Right atrium auricular region (tissue), 2 donors: ENCODE results near the gene PDGFA. TPM values are rescaled to one million over a fixed set of nuclear protein-coding genes. Genes with fewer than 3 reads are reported as not detected.
"Not testable (repeated sequence)": the region's sequence is repeated elsewhere in the genome, so short reads cannot be mapped to it uniquely, and the experiment has no call there.

Experiments used
- DNase-seq: peaks from one replicate; pipeline ENCODE4 v3.0.0-alpha.2; 2019; ENCODE audit warnings: low spot score
- H3K27ac ChIP-seq, 2 donors: fragments of 200-600 bp; sonication (generic); 1 replicate in 1 of 2; 2 replicates in 1 of 2; pipeline ENCODE4 v1.5.1; 2016 to 2019
- H3K27me3 ChIP-seq, 2 donors: fragments of 200-600 bp; sonication (generic); one replicate each; pipeline versions ENCODE4 v1.5.1 to v1.6.0; 2017 to 2019
- H3K36me3 ChIP-seq: fragments of 200-600 bp; sonication (generic); one replicate; pipeline ENCODE4 v1.5.1; 2016
- H3K4me1 ChIP-seq, 2 donors: fragments of 200-600 bp; sonication (generic); one replicate each; pipeline versions ENCODE4 v1.5.1 to v1.6.0; 2017 to 2019
- H3K4me3 ChIP-seq, 2 donors: fragments of 200-600 bp; sonication (generic); 1 replicate in 1 of 2; 2 replicates in 1 of 2; pipeline ENCODE4 v1.5.1; 2017 to 2019; ENCODE audit warnings: mild to moderate bottlenecking in 1 of 2, moderate library complexity in 1 of 2
- H3K9me3 ChIP-seq, 2 donors: fragments of 200-600 bp; sonication (generic); one replicate each; pipeline ENCODE4 v1.5.1; 2019
- total RNA-seq, 2 donors: library from RNA; depleted of rRNA; stranded (reverse); fragments of >200 nt; gene quantifications; one replicate each; pipeline ENCODE4 v1.1.0, GENCODE V29; 2016
- TF ChIP-seq, protein P1 (sequence below), 2 donors: fragments of 200-600 bp; sonication (generic); IDR thresholded peaks; one replicate each; pipeline ENCODE4 v1.5.1; 2019; ENCODE audit warnings: antibody characterized with exemption in 2 of 2

Gene PDGFA
- total RNA-seq, 2 donors from 2014 or later: 31.8 to 34.2 TPM

DNA sequence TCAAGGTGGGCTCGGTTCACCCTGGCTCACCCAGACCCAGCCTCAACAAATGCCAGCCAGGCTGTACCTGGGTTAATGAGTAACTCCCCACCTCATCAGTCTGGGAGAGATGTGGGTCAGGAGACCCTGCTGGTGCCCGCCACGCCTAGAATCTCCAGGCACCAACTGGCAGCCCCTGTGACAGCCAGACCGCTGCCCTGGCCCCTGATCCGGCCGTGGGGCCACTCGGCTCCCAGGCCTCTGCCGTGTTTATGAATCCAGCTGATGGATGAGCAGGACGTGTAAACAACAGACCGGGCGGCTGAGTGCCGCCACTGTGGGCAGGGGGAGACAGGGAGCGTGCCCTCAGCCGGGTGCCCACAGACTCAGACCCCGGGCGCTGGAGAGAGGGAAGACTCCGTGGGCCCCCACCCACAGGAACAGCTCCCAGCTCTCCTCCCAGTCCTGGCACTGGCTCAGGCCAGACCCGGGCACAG is 34.0 kb upstream of the PDGFA start:
- H3K9me3 ChIP-seq: no peaks in the 10 kb centered on the region
- H3K27ac ChIP-seq: no peak overlapping the region
- TF ChIP-seq, protein P1, sequence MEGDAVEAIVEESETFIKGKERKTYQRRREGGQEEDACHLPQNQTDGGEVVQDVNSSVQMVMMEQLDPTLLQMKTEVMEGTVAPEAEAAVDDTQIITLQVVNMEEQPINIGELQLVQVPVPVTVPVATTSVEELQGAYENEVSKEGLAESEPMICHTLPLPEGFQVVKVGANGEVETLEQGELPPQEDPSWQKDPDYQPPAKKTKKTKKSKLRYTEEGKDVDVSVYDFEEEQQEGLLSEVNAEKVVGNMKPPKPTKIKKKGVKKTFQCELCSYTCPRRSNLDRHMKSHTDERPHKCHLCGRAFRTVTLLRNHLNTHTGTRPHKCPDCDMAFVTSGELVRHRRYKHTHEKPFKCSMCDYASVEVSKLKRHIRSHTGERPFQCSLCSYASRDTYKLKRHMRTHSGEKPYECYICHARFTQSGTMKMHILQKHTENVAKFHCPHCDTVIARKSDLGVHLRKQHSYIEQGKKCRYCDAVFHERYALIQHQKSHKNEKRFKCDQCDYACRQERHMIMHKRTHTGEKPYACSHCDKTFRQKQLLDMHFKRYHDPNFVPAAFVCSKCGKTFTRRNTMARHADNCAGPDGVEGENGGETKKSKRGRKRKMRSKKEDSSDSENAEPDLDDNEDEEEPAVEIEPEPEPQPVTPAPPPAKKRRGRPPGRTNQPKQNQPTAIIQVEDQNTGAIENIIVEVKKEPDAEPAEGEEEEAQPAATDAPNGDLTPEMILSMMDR (IDR thresholded peaks at IDR 0.05): no peak
- no peak overlapping the region for H3K4me3 ChIP-seq
- H3K4me1 ChIP-seq: peaks cover 0 to 8% of the 10 kb centered on the region in 2 donors
- H3K27me3 ChIP-seq: no peaks in the 10 kb centered on the region
- DNase-seq: no peak
- no peaks in the 10 kb centered on the region for H3K36me3 ChIP-seq

DNA sequence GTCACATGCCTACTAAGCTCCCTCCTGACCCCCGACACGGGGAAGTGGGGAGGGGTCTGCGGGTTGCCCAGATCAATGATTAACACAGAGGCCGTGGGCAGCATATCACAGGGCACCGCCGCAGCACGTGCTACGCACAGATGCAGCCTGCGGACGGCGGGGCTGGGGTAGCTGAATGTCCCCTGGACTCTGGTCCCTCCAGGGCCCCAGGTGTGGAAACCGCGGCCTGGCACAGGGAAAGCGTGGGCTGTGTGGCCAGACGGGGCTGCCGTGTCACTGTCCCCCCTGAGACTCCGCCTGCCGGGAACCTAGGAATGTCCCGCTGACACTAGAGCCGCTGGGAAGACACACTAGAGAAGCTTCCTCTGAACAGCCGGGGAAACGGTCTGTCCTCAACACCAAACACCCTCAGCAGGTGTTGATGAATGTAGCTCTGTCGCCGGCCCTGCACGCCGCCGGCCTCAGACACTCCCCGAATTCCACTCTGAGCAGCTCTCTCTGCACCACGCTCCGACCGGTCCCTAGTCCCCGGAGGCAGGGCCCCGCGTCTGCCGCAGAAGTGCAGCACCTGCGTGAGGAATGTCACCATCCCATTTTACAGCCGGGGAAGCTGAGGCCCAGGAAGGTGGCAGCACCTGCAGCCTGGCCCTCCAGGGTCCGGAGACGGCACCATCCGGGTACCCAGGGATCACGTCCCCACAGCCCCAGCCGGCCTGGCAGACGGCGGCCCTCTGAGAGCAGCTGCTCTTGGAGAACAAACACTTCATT is 33.4 kb upstream of the PDGFA start:
- Histone ChIP-seq H3K9me3 (no peaks in the 10 kb centered on the region), H3K4me1 (peaks cover 0 to 8% of the 10 kb centered on the region in 2 donors), H3K36me3 (no peaks in the 10 kb centered on the region), H3K4me3 (no peak overlapping the region), H3K27ac (no peak overlapping the region), H3K27me3 (no peaks in the 10 kb centered on the region)
- TF ChIP-seq, protein P1 (IDR thresholded peaks at IDR 0.05): no peak
- DNase-seq: no peak

DNA sequence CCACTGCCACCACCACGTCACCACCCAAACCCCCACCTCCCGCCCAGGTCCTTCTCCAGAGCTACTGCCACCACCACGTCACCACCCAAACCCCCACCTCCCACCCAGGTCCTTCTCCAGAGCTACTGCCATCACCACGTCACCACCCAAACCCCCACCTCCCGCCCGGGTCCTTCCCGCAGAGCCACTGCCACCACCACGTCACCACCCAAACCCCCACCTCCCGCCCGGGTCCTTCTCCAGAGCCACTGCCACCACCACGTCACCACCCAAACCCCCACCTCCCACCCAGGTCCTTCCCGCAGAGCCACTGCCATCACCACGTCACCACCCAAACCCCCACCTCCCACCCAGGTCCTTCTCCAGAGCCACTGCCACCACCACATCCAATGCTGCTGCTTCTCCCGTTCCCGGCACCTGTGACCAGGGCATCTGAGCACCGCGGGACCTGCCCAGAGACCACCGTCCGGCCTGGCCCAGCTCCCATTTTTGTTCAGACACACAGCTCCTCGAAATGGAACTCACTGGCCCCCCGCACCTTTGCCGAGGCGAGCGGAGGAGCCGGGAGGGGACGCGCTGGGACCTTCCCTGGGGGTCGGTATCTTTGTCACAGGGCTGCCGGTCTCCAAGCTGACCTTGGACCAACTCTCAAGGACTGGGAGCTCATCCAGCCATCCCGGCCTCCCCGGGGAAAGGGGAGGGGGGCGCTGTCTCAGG is 32.7 kb upstream of the PDGFA start:
- not testable (repeated sequence) for H3K36me3 ChIP-seq, H3K4me1 ChIP-seq, DNase-seq, H3K4me3 ChIP-seq, H3K9me3 ChIP-seq, H3K27me3 ChIP-seq, H3K27ac ChIP-seq

DNA sequence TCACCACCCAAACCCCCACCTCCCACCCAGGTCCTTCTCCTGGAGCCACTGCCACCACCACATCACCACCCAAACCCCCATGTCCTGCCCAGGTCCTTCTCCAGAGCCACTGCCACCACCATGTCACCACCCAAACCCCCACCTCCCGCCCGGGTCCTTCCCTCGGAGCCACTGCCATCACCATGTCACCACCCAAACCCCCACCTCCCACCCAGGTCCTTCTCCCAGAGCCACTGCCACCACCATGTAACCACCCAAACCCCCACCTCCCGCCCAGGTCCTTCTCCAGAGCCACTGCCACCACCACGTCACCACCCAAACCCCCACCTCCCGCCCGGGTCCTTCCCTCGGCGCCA is 31.9 kb upstream of the PDGFA start:
- not testable (repeated sequence) for H3K4me1 ChIP-seq, H3K27ac ChIP-seq, H3K27me3 ChIP-seq, H3K9me3 ChIP-seq, H3K36me3 ChIP-seq, H3K4me3 ChIP-seq, DNase-seq

DNA sequence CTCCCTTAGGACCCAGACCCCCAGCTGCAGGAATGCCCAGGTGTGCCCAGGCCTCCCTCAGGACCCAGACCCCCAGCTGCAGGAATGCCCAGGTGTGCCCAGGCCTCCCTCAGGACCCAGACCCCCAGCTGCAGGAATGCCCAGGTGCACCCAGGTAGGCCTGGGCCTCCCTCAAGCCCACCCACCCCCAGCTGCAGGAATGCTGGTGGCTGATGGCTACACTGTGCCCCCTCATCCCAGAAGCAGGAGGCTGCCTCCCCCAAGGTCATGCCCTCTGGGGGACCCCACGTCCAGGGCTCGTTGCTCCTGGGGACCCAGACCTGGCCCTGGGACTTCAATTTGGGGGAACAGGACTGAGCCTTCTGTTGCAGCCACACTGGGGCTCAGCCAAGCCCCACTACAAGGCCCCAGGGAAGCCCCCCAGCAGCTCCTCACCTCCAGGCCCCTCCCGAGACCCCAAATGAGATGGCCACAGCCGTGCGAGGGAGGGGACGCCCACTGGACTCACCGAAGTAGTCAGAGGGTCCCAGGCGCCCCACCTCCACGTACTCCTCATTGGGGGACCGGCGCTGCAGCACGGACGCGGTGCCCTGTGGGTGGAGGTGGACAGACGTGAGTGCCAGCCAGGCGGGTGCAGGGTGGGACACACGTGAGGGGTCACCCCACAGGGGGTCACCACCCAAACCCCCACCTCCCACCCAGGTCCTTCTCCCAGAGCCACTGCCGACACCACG is 31.4 kb upstream of the PDGFA start:
- TF ChIP-seq, protein P1 (IDR thresholded peaks at IDR 0.05): no peak
- H3K4me3 ChIP-seq: no peak overlapping the region
- no peaks in the 10 kb centered on the region for H3K27me3 ChIP-seq
- peaks cover 0 to 8% of the 10 kb centered on the region in 2 donors for H3K4me1 ChIP-seq
- DNase-seq: no peak
- H3K36me3 ChIP-seq: no peaks in the 10 kb centered on the region
- H3K9me3 ChIP-seq: no peaks in the 10 kb centered on the region
- no peak overlapping the region for H3K27ac ChIP-seq

DNA sequence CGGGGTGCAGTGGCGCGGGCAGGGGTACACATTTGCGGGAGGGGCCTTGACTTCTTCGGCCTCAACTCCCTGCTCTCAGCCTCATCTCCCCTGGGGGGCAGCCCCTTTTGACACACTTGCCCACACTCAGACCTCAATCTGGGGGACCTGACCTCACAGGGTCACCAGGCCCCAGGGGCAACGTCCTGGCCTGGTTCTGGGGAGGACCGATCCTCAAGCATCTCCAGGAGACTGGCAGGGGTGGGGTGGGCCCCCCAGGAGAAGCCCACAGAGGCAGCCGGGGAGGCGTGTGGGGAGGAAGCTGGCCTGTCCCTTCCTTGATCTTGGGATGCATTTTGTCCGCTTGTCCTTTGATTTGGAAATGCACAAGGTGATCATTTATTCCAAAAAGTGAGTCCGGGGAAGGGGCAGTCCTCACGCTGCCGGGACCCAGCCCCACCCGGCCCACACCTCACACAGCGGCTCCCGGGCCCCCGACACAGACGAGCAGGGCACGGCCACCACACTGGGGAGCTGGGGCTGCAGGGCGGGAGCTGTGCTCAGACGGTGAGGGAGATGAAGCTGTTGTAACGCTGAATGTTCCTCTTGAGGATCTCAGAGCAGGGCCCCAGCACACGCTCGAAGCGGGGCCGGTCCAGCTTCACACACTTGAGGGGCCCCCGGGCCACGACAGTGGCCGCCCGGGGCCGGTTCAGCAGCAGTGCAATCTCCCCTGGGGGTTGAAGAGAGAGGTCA is 30.4 kb upstream of the PDGFA start:
- no peak for DNase-seq
- no peaks in the 10 kb centered on the region for H3K27me3 ChIP-seq
- no peaks in the 10 kb centered on the region for H3K9me3 ChIP-seq
- TF ChIP-seq, protein P1 (IDR thresholded peaks at IDR 0.05): no peak
- H3K4me3 ChIP-seq: no peak overlapping the region
- no peaks in the 10 kb centered on the region for H3K36me3 ChIP-seq
- no peak overlapping the region for H3K27ac ChIP-seq
- H3K4me1 ChIP-seq: peaks cover 0 to 8% of the 10 kb centered on the region in 2 donors
